Left ventricle myocardium inferior (tissue), 1 donor: ENCODE results near the gene TNIP1. TPM values are rescaled to one million over a fixed set of nuclear protein-coding genes. Genes with fewer than 3 reads are reported as not detected.

Experiments used
- DNase-seq: peaks from one replicate; pipeline ENCODE4 v3.0.0-alpha.2; 2020
- H3K27ac ChIP-seq: fragments of 200-600 bp; replicated peaks from 2 replicates; pipeline ENCODE4 v1.8.0; 2021
- H3K27me3 ChIP-seq: fragments of 200-600 bp; 2 replicates; pipeline ENCODE4 v1.8.0; 2021; ENCODE audit warnings: low read depth
- H3K36me3 ChIP-seq: fragments of 200-600 bp; 2 replicates; pipeline ENCODE4 v1.8.0; 2021
- H3K4me1 ChIP-seq: fragments of 200-600 bp; 2 replicates; pipeline ENCODE4 v1.8.0; 2021
- H3K4me3 ChIP-seq: fragments of 200-600 bp; 2 replicates; pipeline ENCODE4 v1.8.0; 2021; ENCODE audit warnings: mild to moderate bottlenecking, moderate library complexity
- H3K9me3 ChIP-seq: fragments of 200-600 bp; replicated peaks from 2 replicates; pipeline ENCODE4 v1.8.0; 2021
- intact Hi-C: fragments of 100-400 bp; cut with micrococcal nuclease; formaldehyde crosslinking; loops from one replicate; pipeline ENCODE4 v1.11.0; 2022
- total RNA-seq: library from RNA; stranded (reverse); fragmentation: NEBNext Ultra II Directional; extraction: Animal tissue kit (Norgen Biotek cat#: 25700); gene quantifications from one replicate; pipeline ENCODE4 v1.2.1, GENCODE V29; 2021
- TF ChIP-seq, protein P1 (sequence below): fragments of 200-600 bp; IDR thresholded peaks from 2 replicates; pipeline ENCODE4 v1.8.0; 2021; ENCODE audit warnings: antibody characterized with exemption, mild to moderate bottlenecking, borderline replicate concordance
- donor health status: DM: no; HTN: yes; CAD: no; lungs with severe emphysema.

Gene TNIP1
- total RNA-seq, 1 donor from 2014 or later, result 131 TPM

GRCh38 chr5:151108566-151108965 is 27.7 kb upstream of the TNIP1 start:
- Histone ChIP-seq H3K27ac (peak overlapping the region; percentile 78), H3K4me3 (no peak overlapping the region), H3K36me3 (peaks cover 86% of the 10 kb centered on the region), H3K27me3 (no peaks in the 10 kb centered on the region), H3K9me3 (no peaks in the 10 kb centered on the region), H3K4me1 (peaks cover 70% of the 10 kb centered on the region)
- no peak for DNase-seq
- intact Hi-C loops, result loop anchor here (5.0 kb wide), 1 partner anchor 106 kb away; no protein-coding TSS in a partner anchor
- TF ChIP-seq, protein P1, sequence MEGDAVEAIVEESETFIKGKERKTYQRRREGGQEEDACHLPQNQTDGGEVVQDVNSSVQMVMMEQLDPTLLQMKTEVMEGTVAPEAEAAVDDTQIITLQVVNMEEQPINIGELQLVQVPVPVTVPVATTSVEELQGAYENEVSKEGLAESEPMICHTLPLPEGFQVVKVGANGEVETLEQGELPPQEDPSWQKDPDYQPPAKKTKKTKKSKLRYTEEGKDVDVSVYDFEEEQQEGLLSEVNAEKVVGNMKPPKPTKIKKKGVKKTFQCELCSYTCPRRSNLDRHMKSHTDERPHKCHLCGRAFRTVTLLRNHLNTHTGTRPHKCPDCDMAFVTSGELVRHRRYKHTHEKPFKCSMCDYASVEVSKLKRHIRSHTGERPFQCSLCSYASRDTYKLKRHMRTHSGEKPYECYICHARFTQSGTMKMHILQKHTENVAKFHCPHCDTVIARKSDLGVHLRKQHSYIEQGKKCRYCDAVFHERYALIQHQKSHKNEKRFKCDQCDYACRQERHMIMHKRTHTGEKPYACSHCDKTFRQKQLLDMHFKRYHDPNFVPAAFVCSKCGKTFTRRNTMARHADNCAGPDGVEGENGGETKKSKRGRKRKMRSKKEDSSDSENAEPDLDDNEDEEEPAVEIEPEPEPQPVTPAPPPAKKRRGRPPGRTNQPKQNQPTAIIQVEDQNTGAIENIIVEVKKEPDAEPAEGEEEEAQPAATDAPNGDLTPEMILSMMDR, result no peak

DNA sequence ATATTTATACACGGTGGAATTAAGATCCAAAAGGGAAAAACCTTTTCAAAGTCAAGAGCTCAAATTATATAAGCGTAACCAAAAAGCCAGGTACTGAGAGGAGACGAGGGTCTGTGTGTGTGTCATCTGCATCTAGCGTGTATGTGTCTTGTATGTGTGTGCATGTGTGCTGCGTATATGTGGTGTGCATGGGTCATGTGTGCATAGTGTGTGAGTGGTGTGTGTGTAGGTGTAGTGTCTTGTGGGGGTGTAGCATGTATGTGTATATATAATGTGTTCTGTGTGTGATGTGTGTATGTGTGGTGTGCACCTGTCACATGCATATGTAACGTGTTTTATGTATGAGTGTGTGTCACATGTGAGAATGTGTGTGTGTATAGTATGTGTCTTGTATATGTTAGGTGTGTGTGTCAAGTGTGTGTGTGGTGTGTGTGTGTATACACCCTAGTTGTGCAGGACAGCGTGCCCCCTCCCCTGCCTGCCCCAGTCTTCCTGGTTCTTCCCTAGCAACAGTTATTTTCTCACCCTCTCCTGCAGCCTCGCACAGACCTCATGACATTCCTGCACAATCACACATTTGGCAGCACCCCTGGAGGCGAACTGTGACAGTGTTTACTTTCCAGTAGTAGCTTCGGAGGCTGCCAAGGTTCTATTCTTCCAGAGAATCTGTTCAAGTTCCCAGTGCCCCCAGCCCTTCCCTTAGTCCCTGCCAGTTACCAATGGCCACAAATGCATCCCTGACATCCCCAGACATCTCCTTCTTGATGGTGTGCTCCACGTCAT is 27.1 kb upstream of the TNIP1 start:
- H3K36me3 ChIP-seq, result peaks cover 87% of the 10 kb centered on the region
- H3K4me1 ChIP-seq, result peaks cover 70% of the 10 kb centered on the region
- H3K9me3 ChIP-seq, result no peaks in the 10 kb centered on the region
- no peaks in the 10 kb centered on the region for H3K27me3 ChIP-seq
- H3K4me3 ChIP-seq, result no peak overlapping the region
- peak overlapping the region; percentile 78 for H3K27ac ChIP-seq
- TF ChIP-seq, protein P1, result peak; percentile 34
- DNase-seq, result peak; percentile 63
- intact Hi-C loops, result loop anchor here (5.0 kb wide), 1 partner anchor 106 kb away; no protein-coding TSS in a partner anchor

DNA sequence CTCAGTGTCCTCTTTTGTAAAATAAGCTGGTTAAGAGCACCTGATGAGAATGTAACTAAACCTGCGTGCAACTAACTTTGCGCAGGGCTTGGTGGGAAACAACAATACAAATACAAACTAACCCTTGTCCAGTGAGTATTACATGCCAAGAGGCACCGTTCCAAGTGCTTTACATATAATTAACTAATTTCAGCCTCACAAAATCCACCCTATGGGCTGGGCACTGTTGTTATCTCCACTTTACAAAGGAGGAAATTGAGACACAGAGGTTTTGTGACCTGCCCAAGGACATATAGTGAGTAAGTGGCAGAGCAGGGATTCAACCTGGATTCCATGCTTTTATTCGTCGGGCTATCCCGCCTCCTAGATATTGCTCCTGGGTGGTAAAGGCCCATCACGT is 26.2 kb upstream of the TNIP1 start:
- Histone ChIP-seq H3K36me3 (peaks cover 87% of the 10 kb centered on the region), H3K4me3 (no peak overlapping the region), H3K4me1 (peaks cover 77% of the 10 kb centered on the region), H3K27ac (no peak overlapping the region), H3K27me3 (no peaks in the 10 kb centered on the region), H3K9me3 (no peaks in the 10 kb centered on the region)
- intact Hi-C loops, result loop anchor here (5.0 kb wide), 1 partner anchor 105 kb away; no protein-coding TSS in a partner anchor
- TF ChIP-seq, protein P1, result no peak
- no peak for DNase-seq

DNA sequence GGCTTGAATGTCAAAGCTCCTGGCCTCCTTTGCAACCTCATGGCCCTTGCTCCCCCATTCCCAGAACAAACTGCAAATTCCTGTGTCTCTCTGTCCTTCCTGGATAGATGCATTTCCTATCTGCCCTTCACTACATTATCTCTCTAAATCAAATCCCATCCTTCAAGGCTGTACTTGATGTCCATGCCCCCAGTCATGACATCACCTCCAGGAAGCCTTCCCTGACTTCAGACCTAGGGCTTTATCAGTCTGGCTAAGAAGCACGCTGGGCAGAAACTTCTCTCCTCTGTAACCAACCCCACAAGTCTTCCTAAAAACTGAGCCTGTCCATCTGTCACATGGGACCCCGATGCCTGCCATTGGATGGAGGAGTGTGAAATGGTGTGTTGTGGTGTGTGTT is 25.7 kb upstream of the TNIP1 start:
- intact Hi-C loops, result loop anchor here (5.0 kb wide), 1 partner anchor 104 kb away; no protein-coding TSS in a partner anchor
- Histone ChIP-seq H3K4me3 (no peak overlapping the region), H3K27me3 (no peaks in the 10 kb centered on the region), H3K36me3 (peaks cover 87% of the 10 kb centered on the region), H3K4me1 (peaks cover 83% of the 10 kb centered on the region), H3K9me3 (no peaks in the 10 kb centered on the region), H3K27ac (no peak overlapping the region)
- TF ChIP-seq, protein P1, result no peak
- no peak for DNase-seq

DNA sequence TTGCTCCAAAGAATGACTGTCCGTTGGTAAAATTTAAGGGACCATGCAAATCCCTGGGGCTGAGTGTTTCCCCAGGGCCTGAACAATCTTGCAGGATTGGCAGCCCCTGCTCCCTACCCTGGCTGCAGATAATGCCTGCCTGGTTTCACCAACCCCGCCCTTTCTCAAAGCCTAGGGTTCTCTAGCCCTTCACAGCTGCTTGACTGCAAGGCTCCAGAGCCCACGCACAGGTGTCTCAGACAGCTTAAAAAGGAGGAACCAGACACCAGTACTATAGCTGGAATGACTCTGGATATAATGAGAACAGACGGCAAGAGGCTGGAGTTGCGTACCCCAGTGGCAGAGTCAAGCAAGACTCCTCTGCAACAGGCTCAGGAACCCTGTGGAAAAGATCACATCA is 25.2 kb upstream of the TNIP1 start:
- Histone ChIP-seq H3K9me3 (no peaks in the 10 kb centered on the region), H3K27me3 (no peaks in the 10 kb centered on the region), H3K4me1 (peaks cover 84% of the 10 kb centered on the region), H3K36me3 (peaks cover 92% of the 10 kb centered on the region), H3K27ac (no peak overlapping the region), H3K4me3 (no peak overlapping the region)
- DNase-seq, result no peak
- intact Hi-C loops, result loop anchor here (5.0 kb wide), 1 partner anchor 104 kb away; no protein-coding TSS in a partner anchor
- TF ChIP-seq, protein P1, result no peak
